HG03039 (cell line): ENCODE results near the gene AKR7A3.
"Not testable (repeated sequence)": the region's sequence is repeated elsewhere in the genome, so short reads cannot be mapped to it uniquely, and the experiment has no call there.

Experiments used
- ATAC-seq: cut with Tn5 transposase; IDR thresholded peaks from one replicate; pipeline ENCODE4 v1.9.1; 2021; ENCODE audit warnings: mild to moderate bottlenecking, moderate library complexity; ENCODE audit not compliant: unreplicated experiment

The AKR7A3 gene

GRCh38 chr1:19321071-19321470 is 32.5 kb upstream of the AKR7A3 start:
- ATAC-seq: no peak

GRCh38 chr1:19319196-19319595 is 30.6 kb upstream of the AKR7A3 start:
- ATAC-seq: no peak

- ATAC-seq: no peak
These were observed 28.7 kb upstream of the AKR7A3 start for GRCh38 chr1:19317126-19317910.

GRCh38 chr1:19315378-19316198 is 27.0 kb upstream of the AKR7A3 start:
- ATAC-seq: no peak

GRCh38 chr1:19313961-19314882 is 25.7 kb upstream of the AKR7A3 start:
- no peak for ATAC-seq

GRCh38 chr1:19313636-19313959 is 25.0 kb upstream of the AKR7A3 start:
- no peak for ATAC-seq

GRCh38 chr1:19312782-19313635 is 24.4 kb upstream of the AKR7A3 start:
- peak; percentile 11 for ATAC-seq

GRCh38 chr1:19311931-19312781 is 23.6 kb upstream of the AKR7A3 start, which contains the start of the genes AKR7A2 and SLC66A1:
Gene AKR7A2, minus strand, starts transcription at chr1:19312144. Its CDS starts 20 bp downstream, at chr1:19312124.
Gene SLC66A1, plus strand, starts transcription at chr1:19312326. Its CDS starts 5,352 bp downstream, at chr1:19317678.
- ATAC-seq: peak; percentile 74

GRCh38 chr1:19311503-19311930 is 22.9 kb upstream of the AKR7A3 start:
- ATAC-seq: peak; percentile 1

GRCh38 chr1:19310720-19311502 is 22.3 kb upstream of the AKR7A3 start:
- no peak for ATAC-seq

- no peak for ATAC-seq
These were observed 21.5 kb upstream of the AKR7A3 start for GRCh38 chr1:19310061-19310460.

GRCh38 chr1:19309123-19309813 is 20.7 kb upstream of the AKR7A3 start:
- no peak for ATAC-seq

- no peak for ATAC-seq
These were observed 19.9 kb upstream of the AKR7A3 start for GRCh38 chr1:19308509-19308907.

- ATAC-seq: no peak
These were observed 19.4 kb upstream of the AKR7A3 start for GRCh38 chr1:19307794-19308508.

GRCh38 chr1:19306941-19307340 is 18.4 kb upstream of the AKR7A3 start:
- no peak for ATAC-seq

GRCh38 chr1:19305880-19306279 is 17.3 kb upstream of the AKR7A3 start:
- no peak for ATAC-seq

- ATAC-seq: not testable (repeated sequence)
These were observed 15.5 kb upstream of the AKR7A3 start for GRCh38 chr1:19304081-19304480.
